ENCODE data around the gene MME.
"Not testable (repeated sequence)": the region's sequence is repeated elsewhere in the genome, so short reads cannot be mapped to it uniquely, and the experiment has no call there.

The MME gene

DNA sequence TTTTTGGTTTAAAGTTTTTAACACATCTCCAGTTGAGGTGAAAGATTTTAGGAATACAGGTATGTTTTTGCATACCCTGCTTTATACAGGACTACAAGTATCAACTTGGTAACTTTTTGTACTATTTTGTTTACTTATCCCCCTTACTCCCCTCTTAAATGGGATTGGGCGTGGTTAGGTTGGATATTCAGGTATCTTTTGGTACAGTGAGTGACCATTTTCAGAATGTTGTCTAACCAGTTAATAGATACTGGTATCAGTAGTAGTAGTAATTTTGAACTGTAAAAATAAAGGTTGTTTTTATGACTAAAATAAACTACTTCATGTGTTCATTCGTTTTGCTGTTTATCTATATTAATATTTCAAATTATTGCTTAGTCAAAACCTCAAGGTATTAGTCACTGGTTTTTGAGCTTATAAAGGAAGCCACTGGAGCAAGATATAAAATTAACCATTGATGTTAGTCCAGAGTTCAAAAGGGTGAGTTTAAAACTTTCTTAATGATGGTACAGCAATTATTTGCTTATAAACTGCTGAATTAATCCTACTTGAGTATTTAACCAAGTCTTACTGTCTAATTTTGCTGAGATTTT lies 3.3 kb downstream of the MME start:
- no peak for DNase-seq (ENCODE audit: low read depth in 1 of 2, low spot score in 1 of 2)

DNA sequence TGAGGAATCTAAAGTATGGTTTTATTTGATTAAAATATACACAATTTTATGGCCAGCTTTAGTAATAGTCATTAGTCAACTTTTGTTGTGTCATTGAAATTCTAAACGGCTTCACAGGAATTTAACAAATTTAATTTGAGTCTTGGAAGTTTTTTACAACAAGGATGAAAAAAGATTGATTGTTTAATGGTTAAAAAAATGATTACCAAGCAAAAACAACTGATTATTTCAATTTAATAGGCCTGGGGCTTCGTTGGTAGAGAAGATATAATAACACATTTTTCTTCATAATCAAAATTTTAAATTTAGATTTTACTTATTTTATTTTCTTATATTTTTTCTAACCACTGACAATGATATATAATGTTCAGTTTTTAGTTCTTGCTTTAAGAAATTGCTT lies 4.4 kb downstream of the MME start:
- DNase-seq (ENCODE audit: low read depth in 1 of 2, low spot score in 1 of 2), result no peak

GRCh38 chr3:155086051-155086450 lies 5.9 kb downstream of the MME start:
- no peak for DNase-seq (ENCODE audit: low read depth in 1 of 2, low spot score in 1 of 2)

- DNase-seq (ENCODE audit: low read depth in 1 of 2, low spot score in 1 of 2), result no peak
These were observed 8.7 kb downstream of the MME start for GRCh38 chr3:155088706-155089345.

GRCh38 chr3:155089495-155089894 lies 9.4 kb downstream of the MME start:
- DNase-seq (ENCODE audit: low read depth in 1 of 2, low spot score in 1 of 2), result no peak

- DNase-seq (ENCODE audit: low read depth in 1 of 2, low spot score in 1 of 2), result no peak
These were observed 13.1 kb downstream of the MME start for GRCh38 chr3:155093261-155093660.

DNA sequence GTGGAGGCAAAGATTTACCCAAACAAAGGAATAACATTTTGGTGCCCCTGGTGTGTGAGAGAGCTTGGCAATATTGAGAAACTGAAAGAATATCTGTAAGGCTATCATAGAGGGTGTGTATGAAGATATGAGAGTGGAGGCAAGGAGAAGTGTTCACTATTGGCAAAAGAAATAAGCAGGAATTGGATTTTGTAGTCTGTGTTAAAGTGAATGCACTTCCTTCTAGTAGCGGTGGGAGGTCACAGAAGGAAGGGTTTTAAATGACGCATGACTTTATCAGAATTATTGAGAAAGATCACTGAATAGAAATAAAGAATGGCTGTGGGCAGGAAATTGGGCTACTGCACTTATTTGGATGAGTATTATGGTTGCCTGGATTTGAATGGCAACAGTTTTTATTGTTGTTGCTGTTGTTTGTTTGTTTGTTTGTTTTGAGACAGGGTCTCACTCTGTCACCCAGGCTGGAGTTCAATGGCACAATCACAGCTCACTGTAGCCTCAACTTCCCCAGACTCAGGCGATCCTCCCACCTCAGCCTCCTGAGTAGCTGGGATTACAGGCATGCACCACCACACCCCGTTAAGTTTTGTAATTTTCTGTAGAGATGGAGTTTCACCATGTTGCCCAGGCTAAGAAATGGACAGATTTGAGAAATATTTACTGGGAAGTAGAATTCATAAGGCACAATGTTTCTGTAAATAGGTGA lies 16.3 kb downstream of the MME start:
- no peak for DNase-seq (ENCODE audit: low read depth in 1 of 2, low spot score in 1 of 2)

- DNase-seq (ENCODE audit: low read depth in 1 of 2, low spot score in 1 of 2), result no peak
These were observed 16.9 kb downstream of the MME start for GRCh38 chr3:155097009-155097349.

- DNase-seq (ENCODE audit: low read depth in 1 of 2, low spot score in 1 of 2), result no peak
These were observed 21.3 kb downstream of the MME start for GRCh38 chr3:155101398-155101797.

GRCh38 chr3:155102329-155102728 lies 22.2 kb downstream of the MME start:
- DNase-seq (ENCODE audit: low read depth in 1 of 2, low spot score in 1 of 2), result no peak

GRCh38 chr3:155103686-155104085 lies 23.6 kb downstream of the MME start:
- no peak for DNase-seq (ENCODE audit: low read depth in 1 of 2, low spot score in 1 of 2)

- no peak for DNase-seq (ENCODE audit: low read depth in 1 of 2, low spot score in 1 of 2)
These were observed 26.0 kb downstream of the MME start for GRCh38 chr3:155106119-155106518.

DNA sequence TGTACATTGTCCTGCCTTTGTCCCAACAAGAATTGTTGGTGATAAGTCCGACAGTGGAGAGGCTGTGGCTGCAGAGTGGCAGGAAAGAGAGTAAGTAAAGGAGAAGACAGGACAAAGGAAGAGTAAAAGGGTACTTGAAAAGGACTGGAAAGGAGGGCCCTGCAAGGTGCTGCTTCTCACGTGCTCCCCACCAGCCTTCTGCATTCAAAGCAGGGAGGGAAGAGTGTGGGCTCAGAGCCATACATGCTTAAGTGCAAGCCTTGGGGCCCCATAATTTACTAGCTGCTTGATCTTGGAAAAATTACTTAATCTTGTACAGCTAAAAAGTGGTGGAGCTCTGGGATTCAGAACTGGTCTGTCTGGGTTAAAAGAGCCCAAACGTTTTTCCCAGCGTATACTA lies 29.9 kb downstream of the MME start:
- no peak for DNase-seq (ENCODE audit: low read depth in 1 of 2, low spot score in 1 of 2)

DNA sequence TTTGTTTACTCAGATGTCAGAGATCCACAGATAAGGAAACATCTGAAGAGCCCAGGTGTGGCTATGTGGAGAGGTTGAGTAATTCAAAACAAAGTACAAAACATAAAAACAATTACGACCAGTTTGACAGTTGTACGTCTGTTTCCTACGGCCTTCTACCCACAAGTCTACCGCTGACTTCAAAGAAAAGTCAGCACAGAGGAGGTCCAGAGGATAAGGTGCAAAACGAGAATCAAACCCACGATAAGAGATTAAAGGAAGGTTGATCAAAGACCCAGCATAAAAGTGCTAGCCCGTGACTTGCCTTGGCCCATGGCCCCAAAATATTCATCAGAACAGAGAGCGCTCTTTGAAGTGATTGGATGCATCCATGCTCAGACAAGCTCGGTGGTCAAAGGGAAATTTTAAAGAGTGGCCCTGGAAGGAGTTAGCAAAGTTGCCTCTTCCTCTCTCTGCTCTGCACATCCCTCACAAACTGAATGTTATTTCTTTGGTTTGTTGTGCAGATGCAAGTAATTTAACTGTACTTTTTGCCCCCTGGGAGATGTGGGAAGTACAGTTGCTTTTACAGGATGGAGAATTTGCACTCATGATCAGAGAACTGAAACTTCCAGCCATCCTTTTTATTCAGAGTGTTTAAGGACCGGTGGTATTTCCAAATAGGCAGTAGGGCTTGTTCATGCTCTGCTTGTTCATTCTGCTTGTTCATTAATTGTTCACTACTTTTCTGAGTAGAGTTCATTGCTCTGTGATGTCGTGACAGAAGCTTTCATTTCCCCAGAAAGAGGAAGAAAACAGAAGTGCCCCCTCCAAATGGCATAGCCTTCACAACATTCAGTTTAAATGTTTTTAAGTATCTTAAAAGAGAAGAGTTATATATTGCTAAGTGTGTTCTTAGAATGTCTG lies 31.1 kb downstream of the MME start:
- DNase-seq (ENCODE audit: low read depth in 1 of 2, low spot score in 1 of 2), result no peak

DNA sequence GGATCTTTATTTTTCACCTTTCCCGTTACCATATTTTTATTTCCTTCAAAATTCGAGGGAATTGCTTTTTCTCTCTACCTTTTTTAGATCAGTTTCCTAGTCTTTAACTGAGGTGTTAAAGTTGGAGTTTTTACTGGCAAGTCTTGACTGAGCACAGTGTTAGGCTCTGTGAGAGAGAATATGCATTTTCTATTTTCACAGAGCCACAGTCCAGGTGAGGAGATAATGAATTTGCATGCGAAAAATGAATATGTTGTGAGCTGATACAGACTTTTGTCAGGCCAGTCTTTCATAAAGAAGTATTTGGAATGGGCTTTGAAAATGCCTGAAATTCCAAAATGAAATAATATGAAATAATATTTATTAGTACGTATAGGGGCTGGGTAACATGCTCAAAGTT lies 31.9 kb downstream of the MME start:
- no peak for DNase-seq (ENCODE audit: low read depth in 1 of 2, low spot score in 1 of 2)

- DNase-seq (ENCODE audit: low read depth in 1 of 2, low spot score in 1 of 2), result no peak
These were observed 32.7 kb downstream of the MME start for GRCh38 chr3:155112661-155113389.

GRCh38 chr3:155124745-155125144 lies 44.6 kb downstream of the MME start:
- not testable (repeated sequence) for DNase-seq (ENCODE audit: low read depth in 1 of 2, low spot score in 1 of 2)

DNA sequence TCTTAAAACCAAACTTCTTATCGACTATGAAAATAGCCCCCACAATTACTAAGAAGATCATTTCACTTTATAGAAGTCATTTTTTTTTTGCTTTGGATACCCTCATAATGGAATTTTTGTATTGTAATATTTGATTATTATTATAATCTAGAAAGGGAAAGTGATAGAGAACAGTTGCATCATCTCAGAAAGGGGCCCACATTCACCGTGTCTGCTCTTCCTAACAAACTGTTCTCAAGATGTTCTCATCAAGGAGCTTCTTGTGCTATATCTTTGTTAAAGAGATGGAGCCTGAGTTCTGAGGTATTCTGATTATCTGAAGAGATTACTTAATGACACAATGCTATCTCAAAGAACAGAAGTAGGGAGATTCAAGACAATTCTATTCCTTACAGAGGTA lies 49.3 kb downstream of the MME start:
- no peak for DNase-seq (ENCODE audit: low read depth in 1 of 2, low spot score in 1 of 2)

- DNase-seq (ENCODE audit: low read depth in 1 of 2, low spot score in 1 of 2), result no peak
These were observed 49.9 kb downstream of the MME start for GRCh38 chr3:155130001-155130400.

DNA sequence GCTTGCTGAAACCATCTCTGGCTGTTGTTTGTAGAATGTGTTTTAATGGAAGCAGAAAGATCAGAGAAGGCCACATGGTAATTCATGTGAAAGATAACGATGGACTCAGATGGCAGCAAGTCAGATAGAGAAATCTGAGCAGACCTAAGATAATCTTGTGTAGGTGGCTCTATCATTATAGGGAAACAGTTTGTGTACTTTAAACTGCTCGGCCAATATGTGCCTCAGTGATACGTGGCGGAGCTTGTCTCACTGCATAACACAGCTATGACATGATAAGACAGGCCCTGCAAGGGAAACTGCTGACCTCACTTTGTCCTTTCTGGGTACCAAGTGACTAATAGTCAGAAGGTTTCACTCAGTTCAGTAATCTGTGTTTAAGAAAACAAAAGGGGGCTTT lies 51.0 kb downstream of the MME start:
- DNase-seq (ENCODE audit: low read depth in 1 of 2, low spot score in 1 of 2), result no peak

GRCh38 chr3:155134311-155134710 lies 54.2 kb downstream of the MME start:
- DNase-seq (ENCODE audit: low read depth in 1 of 2, low spot score in 1 of 2), result not testable (repeated sequence)
